Skeletal muscle satellite cell (primary cell): ENCODE results near the gene LRP6.
A peak's percentile ranks its signal among the peaks of the same experiment; 100 is the strongest.
"Not testable (repeated sequence)": the region's sequence is repeated elsewhere in the genome, so short reads cannot be mapped to it uniquely, and the experiment has no call there.

Experiments
- H3K27me3 ChIP-seq: 2 replicates; pipeline ENCODE4 v1.7.0; 2013; ENCODE audit warnings: low read length; ENCODE audit not compliant: control insufficient read depth, insufficient read depth
- H3K36me3 ChIP-seq: 2 replicates; pipeline ENCODE4 v1.7.0; 2013; ENCODE audit warnings: mild to moderate bottlenecking, control low read depth, low read length; ENCODE audit not compliant: insufficient read depth
- H3K4me1 ChIP-seq: 2 replicates; pipeline ENCODE4 v1.7.0; 2013; ENCODE audit warnings: low read length; ENCODE audit not compliant: control insufficient read depth, insufficient read depth
- H3K4me2 ChIP-seq: 2 replicates; pipeline ENCODE4 v1.7.0; 2013; ENCODE audit warnings: mild to moderate bottlenecking, low read length
- H3K4me3 ChIP-seq: 2 replicates; pipeline ENCODE4 v1.7.0; 2013; ENCODE audit warnings: low read length
- H3K9ac ChIP-seq: 2 replicates; pipeline ENCODE4 v1.7.0; 2013; ENCODE audit warnings: mild to moderate bottlenecking, low read depth, low read length, moderate library complexity
- H3K9me3 ChIP-seq: replicated peaks from 2 replicates; pipeline ENCODE4 v1.7.0; 2013; ENCODE audit warnings: mild to moderate bottlenecking, control low read depth, low read length

The LRP6 gene

DNA sequence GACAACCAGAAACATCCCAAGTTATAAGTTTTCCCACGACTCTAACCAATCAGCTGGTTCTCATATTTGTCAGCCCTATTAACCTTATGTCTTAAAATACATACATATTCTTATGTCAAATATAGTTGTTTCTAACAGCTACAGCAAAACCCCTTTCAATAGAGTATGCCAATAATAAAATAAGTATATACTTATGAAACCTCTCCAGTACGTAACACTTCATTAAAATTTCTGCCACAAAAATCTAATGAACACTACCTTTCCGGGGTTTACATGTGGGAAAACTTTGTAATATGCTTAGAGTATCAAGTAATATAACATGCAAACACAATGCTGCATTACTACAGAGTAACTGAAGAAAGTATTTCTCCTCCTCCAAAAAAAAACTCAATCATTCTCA lies 1.8 kb downstream of the LRP6 start:
- Histone ChIP-seq H3K4me1 (peaks cover 4% of the 10 kb centered on the region), H3K9me3 (no peaks in the 10 kb centered on the region), H3K4me3 (peak overlapping the region; percentile 99), H3K36me3 (no peaks in the 10 kb centered on the region), H3K27me3 (no peaks in the 10 kb centered on the region), H3K9ac (peak overlapping the region; percentile 99), H3K4me2 (peak overlapping the region; percentile 87)

DNA sequence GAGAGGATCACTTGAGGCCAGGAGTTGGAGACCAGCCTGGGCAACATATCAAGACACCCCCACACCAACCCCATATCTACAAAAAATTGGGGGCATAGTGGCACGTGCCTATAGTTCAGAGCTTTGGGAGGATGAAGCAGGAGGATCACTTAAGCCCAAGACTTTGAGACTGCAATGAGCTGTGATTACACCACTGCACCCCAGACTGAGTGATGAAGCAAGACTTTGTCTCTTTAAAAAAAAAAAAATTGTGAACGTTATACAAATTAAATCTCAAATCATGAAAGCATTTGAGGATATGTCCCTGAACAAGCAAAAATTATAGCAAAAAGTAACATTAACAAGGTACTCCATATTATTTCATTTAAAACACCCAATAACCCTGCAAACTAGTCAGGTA lies 2.9 kb downstream of the LRP6 start:
- peak overlapping the region; percentile 87 for H3K4me2 ChIP-seq
- H3K4me1 ChIP-seq = peaks cover 4% of the 10 kb centered on the region
- no peaks in the 10 kb centered on the region for H3K36me3 ChIP-seq
- H3K9me3 ChIP-seq = no peaks in the 10 kb centered on the region
- H3K4me3 ChIP-seq = no peak overlapping the region
- no peak overlapping the region for H3K9ac ChIP-seq
- H3K27me3 ChIP-seq = no peaks in the 10 kb centered on the region

DNA sequence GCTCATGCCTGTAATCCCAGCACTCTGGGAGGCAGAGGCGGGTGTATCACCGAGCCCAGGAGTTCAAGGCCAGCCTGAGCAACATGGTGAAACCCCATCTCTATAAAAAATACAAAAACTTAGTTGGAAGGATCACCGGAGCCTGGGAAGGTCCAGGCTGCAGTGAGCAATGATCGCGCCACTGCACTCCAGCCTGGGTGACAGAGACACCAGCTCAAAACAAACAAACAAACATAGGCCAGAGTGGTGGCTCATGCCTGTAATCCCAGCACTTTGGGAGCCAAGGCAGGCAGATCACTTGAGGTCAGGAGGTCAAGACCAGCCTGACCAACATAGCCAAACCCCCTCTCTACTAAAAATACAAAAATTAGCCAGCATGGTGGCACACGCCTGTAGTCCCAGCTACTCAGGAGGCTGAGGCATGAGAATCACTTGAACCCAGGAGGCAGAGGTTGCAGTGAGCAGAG lies 10.5 kb downstream of the LRP6 start:
- H3K9ac ChIP-seq, H3K9me3 ChIP-seq, H3K27me3 ChIP-seq, H3K4me2 ChIP-seq, H3K4me1 ChIP-seq, H3K36me3 ChIP-seq, H3K4me3 ChIP-seq: not testable (repeated sequence)

DNA sequence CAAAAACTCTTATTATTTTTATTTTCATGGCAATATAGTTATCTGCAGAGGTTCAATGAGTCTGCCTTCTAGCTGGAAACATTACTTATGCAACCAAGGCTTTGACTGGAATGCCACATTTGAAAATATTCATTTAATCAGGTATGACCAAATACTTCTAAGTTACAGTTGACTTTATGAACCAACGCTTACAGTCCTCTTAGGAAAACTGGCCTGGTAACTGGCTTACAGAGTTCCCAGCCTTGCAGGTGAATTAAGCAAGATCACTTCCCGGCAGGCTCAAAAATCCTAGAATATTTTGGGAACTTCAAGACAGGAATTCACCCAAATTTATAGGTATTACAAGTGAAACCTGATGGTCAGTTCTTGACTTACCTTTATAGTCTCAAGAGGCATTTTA lies 12.3 kb downstream of the LRP6 start:
- no peaks in the 10 kb centered on the region for H3K36me3 ChIP-seq
- H3K4me2 ChIP-seq = no peak overlapping the region
- H3K4me3 ChIP-seq = no peak overlapping the region
- no peaks in the 10 kb centered on the region for H3K9me3 ChIP-seq
- no peaks in the 10 kb centered on the region for H3K27me3 ChIP-seq
- H3K9ac ChIP-seq = no peak overlapping the region
- H3K4me1 ChIP-seq = peaks cover 3% of the 10 kb centered on the region

DNA sequence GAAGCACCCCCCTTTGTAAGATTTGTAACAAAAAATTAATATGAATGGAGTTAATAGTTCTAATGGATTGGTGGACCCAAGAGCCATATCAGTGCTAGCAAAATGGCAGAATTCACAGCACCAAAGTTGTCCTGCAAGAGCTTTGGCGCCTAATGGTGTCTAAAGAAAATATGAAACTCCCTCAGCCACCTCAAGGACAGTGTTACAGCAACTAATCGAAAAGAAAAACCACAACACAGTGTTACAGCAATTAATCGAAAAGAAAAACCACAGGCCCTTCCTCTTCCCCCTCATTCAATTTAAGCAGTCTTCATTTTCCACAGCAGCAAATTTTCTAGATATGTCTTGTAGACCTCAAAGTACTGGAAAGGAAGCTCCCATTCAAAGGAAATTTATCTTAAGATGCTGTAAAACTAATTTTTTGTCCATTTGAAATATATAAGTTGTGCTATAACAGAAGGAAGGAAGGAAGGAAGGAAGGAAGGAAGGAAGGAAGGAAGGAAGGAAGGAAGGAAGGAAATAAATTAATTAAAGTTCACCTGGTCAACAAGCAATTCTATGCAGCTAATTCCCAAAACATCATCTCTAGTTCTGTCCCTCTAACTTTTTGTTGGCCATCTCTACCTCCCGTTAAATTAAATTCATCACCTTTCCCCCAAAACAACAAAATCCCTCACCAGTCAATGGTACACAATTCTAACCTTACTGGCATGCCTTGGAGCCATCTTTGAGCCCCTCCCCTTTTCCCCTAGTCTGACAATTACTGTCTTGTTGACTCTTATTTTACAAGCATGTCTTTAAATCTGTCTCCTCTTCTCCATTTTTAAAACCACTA lies 17.4 kb downstream of the LRP6 start:
- no peaks in the 10 kb centered on the region for H3K9me3 ChIP-seq
- H3K9ac ChIP-seq = no peak overlapping the region
- H3K4me2 ChIP-seq = no peak overlapping the region
- H3K4me1 ChIP-seq = no peaks in the 10 kb centered on the region
- H3K27me3 ChIP-seq = no peaks in the 10 kb centered on the region
- H3K36me3 ChIP-seq = no peaks in the 10 kb centered on the region
- H3K4me3 ChIP-seq = no peak overlapping the region

DNA sequence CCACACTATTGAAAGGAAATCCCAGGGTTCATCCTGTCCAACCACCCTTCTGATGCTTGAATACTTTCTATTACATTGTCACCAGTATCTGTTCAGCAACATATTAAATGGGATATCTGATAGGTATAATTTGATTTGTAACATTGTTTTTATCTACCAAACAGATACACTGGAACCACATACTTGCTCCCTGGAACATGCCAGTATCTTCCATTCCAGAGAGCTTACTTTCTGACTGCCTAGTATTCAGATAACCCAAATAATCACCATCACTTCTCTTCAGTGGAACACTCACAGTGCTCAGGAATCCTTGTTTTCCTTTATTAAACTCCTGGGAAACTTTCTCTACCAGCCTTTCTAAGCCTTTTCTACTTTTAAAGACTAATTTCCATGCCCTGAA lies 19.3 kb downstream of the LRP6 start:
- no peaks in the 10 kb centered on the region for H3K27me3 ChIP-seq
- H3K4me1 ChIP-seq = peaks cover 5% of the 10 kb centered on the region
- H3K4me2 ChIP-seq = no peak overlapping the region
- H3K4me3 ChIP-seq = no peak overlapping the region
- no peaks in the 10 kb centered on the region for H3K9me3 ChIP-seq
- no peak overlapping the region for H3K9ac ChIP-seq
- H3K36me3 ChIP-seq = no peaks in the 10 kb centered on the region

DNA sequence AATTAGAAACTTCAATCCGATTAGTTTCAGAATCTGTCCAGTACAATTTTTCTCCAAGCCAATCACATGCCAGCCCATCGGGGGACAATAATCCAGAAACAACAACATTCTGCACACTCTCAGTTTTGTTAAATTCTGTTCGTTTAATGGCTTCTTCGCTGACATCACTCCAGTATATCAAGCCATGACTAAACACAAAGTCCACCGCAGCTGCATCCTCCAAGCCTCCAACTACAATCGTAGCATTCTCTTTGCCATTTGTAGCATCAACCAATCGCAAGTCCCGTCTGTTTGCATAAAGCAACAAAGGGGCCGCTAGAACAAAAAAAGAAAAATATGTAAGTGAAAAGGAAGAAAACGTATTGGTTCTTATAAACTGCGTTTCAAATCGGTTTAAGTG lies 22.5 kb downstream of the LRP6 start:
- H3K4me2 ChIP-seq = no peak overlapping the region
- no peak overlapping the region for H3K4me3 ChIP-seq
- H3K27me3 ChIP-seq = no peaks in the 10 kb centered on the region
- no peaks in the 10 kb centered on the region for H3K9me3 ChIP-seq
- H3K36me3 ChIP-seq = no peaks in the 10 kb centered on the region
- peaks cover 6% of the 10 kb centered on the region for H3K4me1 ChIP-seq
- H3K9ac ChIP-seq = no peak overlapping the region

DNA sequence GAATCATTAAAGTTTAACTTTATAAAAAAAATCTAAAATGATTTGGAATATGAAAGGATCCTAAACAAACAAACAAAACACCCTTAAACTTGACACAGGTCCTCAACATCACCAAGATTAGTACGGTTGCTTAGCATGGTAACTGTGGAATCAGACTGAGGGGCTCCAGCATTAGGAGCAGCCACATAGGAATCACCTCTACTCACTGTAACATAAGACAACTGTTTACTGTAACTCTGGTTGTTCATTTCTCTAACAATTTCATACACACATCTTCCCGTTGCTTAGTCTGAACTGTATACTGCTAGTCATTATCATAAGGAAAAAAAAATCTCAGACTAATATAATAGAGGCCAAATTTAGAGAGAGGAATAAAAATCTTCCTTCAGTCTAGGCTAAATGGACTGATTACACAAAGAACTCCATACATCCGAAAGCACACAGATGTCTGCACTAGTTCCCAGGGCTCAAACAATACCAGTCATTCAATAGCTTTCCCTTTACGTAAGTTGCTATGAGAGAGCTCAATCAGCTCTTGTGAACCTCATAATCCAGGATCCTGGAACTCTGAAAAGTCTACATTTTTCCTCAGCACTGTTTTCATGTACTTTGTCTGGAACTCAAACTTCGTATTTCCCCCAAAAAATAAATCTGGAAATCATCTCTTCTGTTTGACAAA lies 26.0 kb downstream of the LRP6 start:
- Histone ChIP-seq H3K9me3 (no peaks in the 10 kb centered on the region), H3K36me3 (no peaks in the 10 kb centered on the region), H3K4me2 (no peak overlapping the region), H3K4me3 (no peak overlapping the region), H3K4me1 (peaks cover 6% of the 10 kb centered on the region), H3K9ac (no peak overlapping the region), H3K27me3 (no peaks in the 10 kb centered on the region)

DNA sequence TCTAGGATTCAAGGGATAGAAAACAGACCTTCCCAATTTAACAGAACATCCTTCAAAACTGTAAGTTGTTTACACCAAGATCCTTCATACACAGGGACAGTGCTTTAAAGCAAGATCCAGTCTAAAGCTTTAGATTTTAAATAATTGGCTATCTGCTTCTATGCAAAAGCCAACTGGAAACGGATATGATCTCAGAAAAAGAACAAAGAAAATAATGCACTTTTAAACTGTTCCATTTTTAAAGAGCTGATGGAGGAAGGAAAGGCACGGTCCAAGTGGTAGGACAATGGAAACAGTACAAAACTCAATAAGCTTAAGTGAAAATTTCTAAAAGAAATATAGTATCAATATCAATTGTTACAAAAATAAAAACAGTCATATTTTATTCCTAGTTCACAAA lies 27.7 kb downstream of the LRP6 start:
- H3K9me3 ChIP-seq = no peaks in the 10 kb centered on the region
- peaks cover 6% of the 10 kb centered on the region for H3K4me1 ChIP-seq
- no peak overlapping the region for H3K4me3 ChIP-seq
- H3K27me3 ChIP-seq = no peaks in the 10 kb centered on the region
- no peaks in the 10 kb centered on the region for H3K36me3 ChIP-seq
- H3K9ac ChIP-seq = no peak overlapping the region
- H3K4me2 ChIP-seq = no peak overlapping the region

DNA sequence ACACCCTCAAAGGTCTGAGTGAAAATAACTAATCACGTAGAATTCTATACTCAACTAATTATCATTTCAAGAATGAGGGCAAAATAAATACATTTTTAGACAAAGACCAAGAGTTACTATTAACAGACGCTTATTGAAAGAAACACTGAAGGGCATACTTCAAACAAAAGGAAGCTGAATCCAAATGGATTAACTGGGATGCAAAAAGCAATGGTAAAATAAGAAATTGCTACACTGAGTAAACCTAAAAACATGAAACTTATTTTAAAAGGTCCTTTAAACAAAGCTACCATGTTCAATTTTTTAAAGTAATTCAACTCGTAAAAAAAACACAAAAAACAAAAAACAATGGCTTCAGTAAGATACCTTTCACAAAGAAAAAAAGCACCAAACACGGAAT lies 28.2 kb downstream of the LRP6 start:
- Histone ChIP-seq H3K9ac (no peak overlapping the region), H3K4me3 (no peak overlapping the region), H3K4me1 (peaks cover 6% of the 10 kb centered on the region), H3K4me2 (no peak overlapping the region), H3K9me3 (no peaks in the 10 kb centered on the region), H3K27me3 (no peaks in the 10 kb centered on the region), H3K36me3 (no peaks in the 10 kb centered on the region)

DNA sequence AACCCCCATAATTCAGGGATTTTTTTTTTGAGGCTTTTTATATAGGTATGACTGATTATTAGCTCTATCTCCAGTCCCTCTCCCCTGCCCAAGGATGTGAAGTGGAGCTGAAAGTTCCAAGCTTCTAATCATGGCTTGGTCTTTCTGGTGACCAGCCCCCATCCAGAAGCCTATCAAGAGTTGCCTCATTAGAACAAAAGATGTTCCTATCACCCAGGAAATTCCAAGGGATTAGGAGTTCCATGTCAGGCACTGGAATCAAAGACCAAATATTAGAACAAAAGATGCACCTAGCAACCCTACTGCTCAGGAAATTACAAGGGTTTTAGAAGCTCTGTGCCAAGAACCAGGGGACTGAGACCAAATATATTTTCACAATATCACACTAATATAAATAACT lies 29.9 kb downstream of the LRP6 start:
- H3K4me3 ChIP-seq = no peak overlapping the region
- H3K9ac ChIP-seq = no peak overlapping the region
- H3K4me1 ChIP-seq = no peaks in the 10 kb centered on the region
- no peaks in the 10 kb centered on the region for H3K9me3 ChIP-seq
- no peaks in the 10 kb centered on the region for H3K36me3 ChIP-seq
- no peak overlapping the region for H3K4me2 ChIP-seq
- H3K27me3 ChIP-seq = no peaks in the 10 kb centered on the region

DNA sequence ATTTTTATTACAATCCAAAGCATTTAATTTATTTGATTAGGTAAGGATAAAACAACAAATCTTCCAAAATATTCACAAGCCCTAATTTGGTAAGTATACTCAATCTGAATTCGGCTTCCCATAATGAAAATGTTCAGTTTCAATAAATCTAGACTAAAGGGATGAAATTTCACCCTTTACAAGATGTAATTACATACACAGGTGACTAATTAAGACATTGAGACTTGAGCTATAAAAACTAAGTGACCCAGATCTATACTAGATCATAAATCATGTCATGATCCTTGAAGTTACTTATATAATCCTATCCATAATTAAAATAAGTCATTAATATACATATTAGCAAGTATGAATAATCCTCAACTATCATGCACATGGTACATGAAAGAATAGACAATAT lies 36.6 kb downstream of the LRP6 start:
- H3K9me3 ChIP-seq = no peaks in the 10 kb centered on the region
- no peaks in the 10 kb centered on the region for H3K27me3 ChIP-seq
- H3K4me3 ChIP-seq = no peak overlapping the region
- H3K9ac ChIP-seq = no peak overlapping the region
- no peak overlapping the region for H3K4me2 ChIP-seq
- H3K36me3 ChIP-seq = no peaks in the 10 kb centered on the region
- H3K4me1 ChIP-seq = no peaks in the 10 kb centered on the region
